ENCODE results near the gene SPSB1. TPM values are rescaled to one million over a fixed set of nuclear protein-coding genes. Genes with fewer than 3 reads are reported as not detected.

Gene SPSB1
- total RNA-seq, 6 experiments from 2014 or later: 5.9 to 10.4 (median 8.6) TPM

- Mint-ChIP-seq H3K36me3 (ENCODE audit: low read depth) (peaks cover 5% of the 10 kb centered on the region), H3K27me3 (ENCODE audit: insufficient read depth) (no peaks in the 10 kb centered on the region; the same call in 1 of the 2 replicates), H3K27ac (no peak overlapping the region), H3K4me1 (ENCODE audit: low read depth) (no peaks in the 10 kb centered on the region), H3K9me3 (no peaks in the 10 kb centered on the region), H3K4me3 (no peak overlapping the region)
- DNase-seq: no peak
- no peak for TF ChIP-seq CTCF (IDR thresholded peaks at IDR 0.05)
Measured at GRCh38 chr1:9363061-9363471, 70.4 kb downstream of the SPSB1 start.

- Mint-ChIP-seq H3K9me3 (no peaks in the 10 kb centered on the region), H3K27me3 (ENCODE audit: insufficient read depth) (peaks cover 2% of the 10 kb centered on the region; the same call in 1 of the 2 replicates), H3K4me3 (no peak overlapping the region), H3K36me3 (ENCODE audit: low read depth) (no peaks in the 10 kb centered on the region), H3K4me1 (ENCODE audit: low read depth) (no peaks in the 10 kb centered on the region), H3K27ac (no peak overlapping the region)
- DNase-seq: no peak
- no peak for TF ChIP-seq CTCF (IDR thresholded peaks at IDR 0.05)
Measured at GRCh38 chr1:9366298-9366697, 73.6 kb downstream of the SPSB1 start.

- no peak overlapping the region for H3K4me3 Mint-ChIP-seq
- H3K36me3 Mint-ChIP-seq (ENCODE audit: low read depth): no peaks in the 10 kb centered on the region
- no peaks in the 10 kb centered on the region for H3K4me1 Mint-ChIP-seq (ENCODE audit: low read depth)
- TF ChIP-seq CTCF (IDR thresholded peaks at IDR 0.05): no peak
- no peaks in the 10 kb centered on the region for H3K9me3 Mint-ChIP-seq
- no peak for DNase-seq
- H3K27me3 Mint-ChIP-seq (ENCODE audit: insufficient read depth): peaks cover 2% of the 10 kb centered on the region; the same call in 1 of the 2 replicates
- H3K27ac Mint-ChIP-seq: no peak overlapping the region
Measured at GRCh38 chr1:9366943-9367780, 74.5 kb downstream of the SPSB1 start.

GRCh38 chr1:9367806-9368205 is 75.1 kb downstream of the SPSB1 start:
- Mint-ChIP-seq H3K4me1 (ENCODE audit: low read depth) (no peaks in the 10 kb centered on the region), H3K9me3 (no peaks in the 10 kb centered on the region), H3K4me3 (no peak overlapping the region), H3K27me3 (ENCODE audit: insufficient read depth) (peaks cover 2% of the 10 kb centered on the region; the same call in 1 of the 2 replicates), H3K36me3 (ENCODE audit: low read depth) (no peaks in the 10 kb centered on the region), H3K27ac (no peak overlapping the region)
- TF ChIP-seq CTCF (IDR thresholded peaks at IDR 0.05): no peak
- no peak for DNase-seq

- Mint-ChIP-seq H3K27ac (no peak overlapping the region), H3K4me1 (ENCODE audit: low read depth) (no peaks in the 10 kb centered on the region), H3K9me3 (no peaks in the 10 kb centered on the region), H3K36me3 (ENCODE audit: low read depth) (no peaks in the 10 kb centered on the region), H3K27me3 (ENCODE audit: insufficient read depth) (peaks cover 2% of the 10 kb centered on the region; the same call in 1 of the 2 replicates), H3K4me3 (no peak overlapping the region)
- DNase-seq: no peak
- TF ChIP-seq CTCF (IDR thresholded peaks at IDR 0.05): no peak
Measured at GRCh38 chr1:9368356-9368755, 75.7 kb downstream of the SPSB1 start.

Data from HFFc6 (cell line).